ENCODE results near the gene GNB1L. TPM values are rescaled to one million over a fixed set of nuclear protein-coding genes. Genes with fewer than 3 reads are reported as not detected.

Gene GNB1L
- total and polyA plus RNA-seq, 2 experiments from 2014 or later = 14.3 to 16.5 TPM

DNA sequence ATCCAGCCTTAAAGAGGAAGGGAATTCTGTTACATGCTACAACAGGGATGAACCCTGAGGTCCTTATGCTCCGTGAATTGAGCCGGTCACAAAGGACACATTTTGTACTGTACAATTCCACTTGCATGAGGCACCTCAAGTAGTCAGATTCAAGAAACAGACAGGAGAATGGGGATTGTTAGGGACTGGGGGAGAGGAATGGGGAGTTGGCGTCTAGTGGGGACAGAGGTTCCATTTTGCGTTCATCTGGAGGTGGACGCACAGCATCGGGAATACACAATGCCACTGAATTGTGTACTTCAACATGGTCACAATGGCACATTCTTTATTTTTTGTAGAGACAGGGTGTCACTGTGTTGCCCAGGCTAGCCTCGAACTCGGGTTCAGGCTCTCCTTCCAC, 80.0 kb downstream of the GNB1L start:
- H3K9me2 ChIP-seq (ENCODE audit: insufficient read depth) = no peaks in the 10 kb centered on the region
- no peaks in the 10 kb centered on the region for H3K4me1 ChIP-seq (ENCODE audit: insufficient read depth)
- TF ChIP-seq EZH2 (IDR thresholded peaks at IDR 0.05; ENCODE audit: insufficient read depth, poor library complexity, severe bottlenecking) = no peak
- TF ChIP-seq EZH2phosphoT487 (IDR thresholded peaks at IDR 0.05; ENCODE audit: insufficient read depth, low read depth) = no peak
- no peak overlapping the region for H3K9ac ChIP-seq
- no peak overlapping the region for H2AFZ ChIP-seq
- no peak for DNase-seq
- H3F3A ChIP-seq (ENCODE audit: insufficient read depth) = no peaks in the 10 kb centered on the region
- H3K27ac ChIP-seq = no peak overlapping the region
- no peaks in the 10 kb centered on the region for H3K27me3 ChIP-seq (replicated peaks; ENCODE audit: insufficient read depth)
- H3K79me2 ChIP-seq (ENCODE audit: insufficient read depth) = no peaks in the 10 kb centered on the region
- H3K4me3 ChIP-seq = no peak overlapping the region
- WGBS, 2 experiments (ENCODE audit: low coverage in 1 of 2, low lambda C conversion rate in 2 of 2, missing lambda C conversion rate in 2 of 2) = 82 to 86% methylated on average over 8 of the region's 8 CpGs
- no peaks in the 10 kb centered on the region for H3K36me3 ChIP-seq (ENCODE audit: low read depth)
- H4K20me1 ChIP-seq (ENCODE audit: insufficient read depth) = no peaks in the 10 kb centered on the region
- in situ Hi-C loops (cut with MboI) = no loop called here
- no peak overlapping the region for H3K4me2 ChIP-seq (ENCODE audit: unreplicated experiment)
- H3K9me3 ChIP-seq (ENCODE audit: low read depth) = no peaks in the 10 kb centered on the region

DNA sequence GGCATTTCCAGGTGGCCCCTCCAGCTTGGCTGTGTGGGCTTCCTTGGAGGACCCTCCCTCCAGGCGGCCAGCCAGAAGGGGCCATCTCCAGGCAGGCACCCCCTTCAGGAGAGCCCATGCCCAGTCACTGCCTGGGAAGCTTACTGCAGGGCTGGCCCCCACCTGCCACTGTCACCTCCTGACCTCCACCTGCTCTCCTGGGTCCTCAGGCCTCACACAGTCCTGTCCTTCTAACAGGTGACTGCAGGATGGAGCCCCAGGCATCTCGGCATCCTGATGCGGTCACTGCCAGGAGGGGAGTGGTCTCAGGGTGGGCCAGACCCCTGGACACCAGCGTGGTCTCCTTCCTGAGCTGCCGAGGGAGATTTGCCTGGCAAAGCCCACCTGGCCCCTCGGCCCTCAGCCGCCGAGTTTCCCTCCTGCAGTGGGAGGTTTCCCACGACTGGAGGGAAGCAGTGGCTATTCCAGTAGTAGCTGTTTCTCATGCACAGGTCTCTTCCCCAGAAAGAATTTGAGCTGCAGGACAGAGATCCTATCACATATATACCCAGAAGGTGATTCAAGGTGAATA, 81.1 kb downstream of the GNB1L start:
- Histone ChIP-seq H3K9me2 (ENCODE audit: insufficient read depth) (no peaks in the 10 kb centered on the region), H3K9ac (no peak overlapping the region), H3K9me3 (ENCODE audit: low read depth) (no peaks in the 10 kb centered on the region), H3K4me2 (ENCODE audit: unreplicated experiment) (no peak overlapping the region), H3K79me2 (ENCODE audit: insufficient read depth) (no peaks in the 10 kb centered on the region), H3F3A (ENCODE audit: insufficient read depth) (no peaks in the 10 kb centered on the region), H4K20me1 (ENCODE audit: insufficient read depth) (no peaks in the 10 kb centered on the region), H3K27me3 (replicated peaks; ENCODE audit: insufficient read depth) (no peaks in the 10 kb centered on the region), H2AFZ (no peak overlapping the region), H3K4me1 (ENCODE audit: insufficient read depth) (no peaks in the 10 kb centered on the region), H3K36me3 (ENCODE audit: low read depth) (no peaks in the 10 kb centered on the region), H3K27ac (no peak overlapping the region), H3K4me3 (no peak overlapping the region)
- DNase-seq = no peak
- TF ChIP-seq EZH2 (IDR thresholded peaks at IDR 0.05; ENCODE audit: insufficient read depth, poor library complexity, severe bottlenecking) (no peak), EZH2phosphoT487 (IDR thresholded peaks at IDR 0.05; ENCODE audit: insufficient read depth, low read depth) (no peak)
- in situ Hi-C loops (cut with MboI) = no loop called here
- 69 to 78% methylated on average over 8 to 9 of the region's 9 CpGs for WGBS, 2 experiments (ENCODE audit: low coverage in 1 of 2, low lambda C conversion rate in 2 of 2, missing lambda C conversion rate in 2 of 2)

DNA sequence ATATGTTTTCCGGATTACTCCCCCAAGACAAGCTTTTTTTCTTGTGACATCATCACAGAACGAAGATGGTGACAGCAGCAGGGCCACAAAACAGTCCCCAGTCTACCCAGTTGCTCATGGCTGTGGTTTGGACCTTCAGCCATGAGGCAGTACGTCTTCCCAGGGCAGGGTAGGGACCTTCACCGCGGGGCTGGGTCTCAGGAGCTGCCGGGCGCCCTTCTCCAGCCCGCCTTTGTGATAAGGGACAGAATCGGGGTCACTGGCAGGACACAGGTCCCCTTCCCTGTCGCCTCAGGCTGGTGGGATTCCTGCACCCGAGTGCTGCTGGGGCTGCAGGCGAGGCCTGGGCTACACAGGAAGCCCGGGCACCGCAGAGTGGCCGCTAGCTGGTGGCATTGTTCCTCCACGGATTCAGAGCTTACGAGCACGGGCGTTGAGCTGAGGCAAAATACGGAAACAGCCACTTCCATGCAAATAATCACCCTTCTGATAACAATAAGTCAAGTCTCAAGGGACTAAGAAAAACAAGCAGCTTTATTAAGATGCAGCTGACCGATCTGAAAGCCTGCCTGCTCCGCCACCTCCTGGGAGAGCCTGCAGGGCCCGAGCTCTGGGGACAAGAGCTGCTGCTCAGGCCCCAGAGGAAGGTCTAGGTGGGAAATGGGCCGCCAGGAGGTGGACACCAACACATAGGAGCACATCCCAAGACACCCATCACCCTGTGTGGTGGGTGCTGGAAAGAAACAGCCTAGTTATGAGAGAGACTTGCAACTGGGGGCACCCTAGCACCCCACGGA, 81.8 kb downstream of the GNB1L start:
- in situ Hi-C loops (cut with MboI) = no loop called here

DNA sequence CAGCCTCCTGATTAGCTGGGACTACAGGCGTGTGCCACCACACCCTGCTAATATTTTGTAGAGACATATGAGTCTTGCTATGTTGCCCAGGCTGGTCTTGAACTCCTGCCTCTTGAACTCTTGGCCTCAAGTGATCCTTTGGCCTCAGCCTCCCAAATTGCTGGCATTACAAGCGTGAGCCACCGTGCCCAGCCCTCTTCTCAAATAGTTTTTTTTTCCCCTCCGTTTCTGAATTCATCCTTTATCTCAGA, 82.3 kb downstream of the GNB1L start:
- H3K27me3 ChIP-seq (replicated peaks; ENCODE audit: insufficient read depth) = no peaks in the 10 kb centered on the region

More for the DNA sequence above, 81.8 kb downstream of the GNB1L start:
- no peaks in the 10 kb centered on the region for H3F3A ChIP-seq (ENCODE audit: insufficient read depth)
- 97% methylated on average over 25 of the region's 25 CpGs for WGBS, 2 experiments (ENCODE audit: low coverage in 1 of 2, low lambda C conversion rate in 2 of 2, missing lambda C conversion rate in 2 of 2)
- no peaks in the 10 kb centered on the region for H3K9me2 ChIP-seq (ENCODE audit: insufficient read depth)
- H3K27ac ChIP-seq = no peak overlapping the region
- no peaks in the 10 kb centered on the region for H4K20me1 ChIP-seq (ENCODE audit: insufficient read depth)
- no peak overlapping the region for H3K4me2 ChIP-seq (ENCODE audit: unreplicated experiment)
- H3K27me3 ChIP-seq (replicated peaks; ENCODE audit: insufficient read depth) = no peaks in the 10 kb centered on the region
- TF ChIP-seq EZH2 (IDR thresholded peaks at IDR 0.05; ENCODE audit: insufficient read depth, poor library complexity, severe bottlenecking) (no peak), EZH2phosphoT487 (IDR thresholded peaks at IDR 0.05; ENCODE audit: insufficient read depth, low read depth) (no peak)
- H3K4me3 ChIP-seq = no peak overlapping the region
- no peaks in the 10 kb centered on the region for H3K9me3 ChIP-seq (ENCODE audit: low read depth)
- no peaks in the 10 kb centered on the region for H3K36me3 ChIP-seq (ENCODE audit: low read depth)
- DNase-seq = no peak
- H2AFZ ChIP-seq = no peak overlapping the region
- H3K9ac ChIP-seq = no peak overlapping the region
- H3K4me1 ChIP-seq (ENCODE audit: insufficient read depth) = no peaks in the 10 kb centered on the region
- H3K79me2 ChIP-seq (ENCODE audit: insufficient read depth) = no peaks in the 10 kb centered on the region

More for the DNA sequence above, 82.3 kb downstream of the GNB1L start:
- no peak overlapping the region for H2AFZ ChIP-seq
- no peaks in the 10 kb centered on the region for H3F3A ChIP-seq (ENCODE audit: insufficient read depth)
- no peaks in the 10 kb centered on the region for H3K79me2 ChIP-seq (ENCODE audit: insufficient read depth)
- H3K9ac ChIP-seq = no peak overlapping the region
- no peaks in the 10 kb centered on the region for H3K9me2 ChIP-seq (ENCODE audit: insufficient read depth)
- no peaks in the 10 kb centered on the region for H3K4me1 ChIP-seq (ENCODE audit: insufficient read depth)
- in situ Hi-C loops (cut with MboI) = no loop called here
- TF ChIP-seq EZH2phosphoT487 (IDR thresholded peaks at IDR 0.05; ENCODE audit: insufficient read depth, low read depth) (no peak), EZH2 (IDR thresholded peaks at IDR 0.05; ENCODE audit: insufficient read depth, poor library complexity, severe bottlenecking) (no peak)
- no peak overlapping the region for H3K4me3 ChIP-seq
- DNase-seq = no peak
- no peaks in the 10 kb centered on the region for H4K20me1 ChIP-seq (ENCODE audit: insufficient read depth)
- H3K36me3 ChIP-seq (ENCODE audit: low read depth) = no peaks in the 10 kb centered on the region
- no peaks in the 10 kb centered on the region for H3K9me3 ChIP-seq (ENCODE audit: low read depth)
- no peak overlapping the region for H3K4me2 ChIP-seq (ENCODE audit: unreplicated experiment)
- WGBS, 2 experiments (ENCODE audit: low coverage in 1 of 2, low lambda C conversion rate in 2 of 2, missing lambda C conversion rate in 2 of 2) = 87 to 88% methylated on average over 4 of the region's 4 CpGs
- H3K27ac ChIP-seq = no peak overlapping the region

All from GM23248 (cell line).